Measurements from ENCODE around the gene RBMS1. TPM values are rescaled to one million over a fixed set of nuclear protein-coding genes. Genes with fewer than 3 reads are reported as not detected.
A peak's percentile ranks its signal among the peaks of the same experiment; 100 is the strongest.

Gene RBMS1
- polyA plus RNA-seq, 1 donor (not counting 4 experiments of a cell fraction or from before 2014, with no cell fraction given): 89.1 TPM

DNA sequence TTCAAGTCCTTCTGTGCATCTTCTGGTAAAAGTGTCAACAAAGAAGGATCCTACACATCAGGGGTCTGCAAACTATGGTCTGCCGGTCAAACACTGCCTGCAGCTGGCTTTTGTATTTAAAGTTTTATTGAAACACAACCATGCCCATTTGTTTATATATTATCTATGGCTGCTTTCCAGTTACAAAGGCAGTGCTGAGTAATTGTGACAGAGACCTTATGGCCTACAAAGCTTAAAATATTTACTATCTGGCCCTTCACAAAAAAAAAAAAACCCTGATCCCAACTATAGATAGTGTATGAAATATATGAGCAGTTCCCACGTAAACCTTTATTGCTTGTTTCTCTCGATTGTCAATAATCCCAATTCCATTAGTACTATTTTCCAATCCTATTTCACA, 101.4 kb downstream of the RBMS1 start:
- H3K9me1 ChIP-seq (ENCODE audit: control insufficient read depth, extremely low read depth, insufficient read depth, low read length): peaks cover 2% of the 10 kb centered on the region
- no peak overlapping the region for H2AFZ ChIP-seq (ENCODE audit: control insufficient read depth, low read length)
- H3K79me2 ChIP-seq (ENCODE audit: control insufficient read depth, insufficient read depth, low read length): peaks cover 86% of the 10 kb centered on the region
- no peak overlapping the region for H3K27ac ChIP-seq (ENCODE audit: control insufficient read depth, insufficient read depth, low read length)
- FAIRE-seq (no peak), DNase-seq (ENCODE audit: low read depth, low spot score) (no peak)
- peaks cover 73% of the 10 kb centered on the region for H3K4me1 ChIP-seq (ENCODE audit: control insufficient read depth, extremely low read depth, insufficient read depth, low read length)
- dilution Hi-C loops (cut with MboI; ENCODE audit: extremely low pct_ligation_motif_present, low sequenced_read_pairs): no loop called here
- TF ChIP-seq, protein P1, sequence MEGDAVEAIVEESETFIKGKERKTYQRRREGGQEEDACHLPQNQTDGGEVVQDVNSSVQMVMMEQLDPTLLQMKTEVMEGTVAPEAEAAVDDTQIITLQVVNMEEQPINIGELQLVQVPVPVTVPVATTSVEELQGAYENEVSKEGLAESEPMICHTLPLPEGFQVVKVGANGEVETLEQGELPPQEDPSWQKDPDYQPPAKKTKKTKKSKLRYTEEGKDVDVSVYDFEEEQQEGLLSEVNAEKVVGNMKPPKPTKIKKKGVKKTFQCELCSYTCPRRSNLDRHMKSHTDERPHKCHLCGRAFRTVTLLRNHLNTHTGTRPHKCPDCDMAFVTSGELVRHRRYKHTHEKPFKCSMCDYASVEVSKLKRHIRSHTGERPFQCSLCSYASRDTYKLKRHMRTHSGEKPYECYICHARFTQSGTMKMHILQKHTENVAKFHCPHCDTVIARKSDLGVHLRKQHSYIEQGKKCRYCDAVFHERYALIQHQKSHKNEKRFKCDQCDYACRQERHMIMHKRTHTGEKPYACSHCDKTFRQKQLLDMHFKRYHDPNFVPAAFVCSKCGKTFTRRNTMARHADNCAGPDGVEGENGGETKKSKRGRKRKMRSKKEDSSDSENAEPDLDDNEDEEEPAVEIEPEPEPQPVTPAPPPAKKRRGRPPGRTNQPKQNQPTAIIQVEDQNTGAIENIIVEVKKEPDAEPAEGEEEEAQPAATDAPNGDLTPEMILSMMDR (optimal IDR thresholded peaks at IDR 0.05 in 1 of 3, IDR thresholded peaks at IDR 0.05 in 1 of 3, conservative IDR thresholded peaks at IDR 0.05 in 1 of 3; ENCODE audit: extremely low read depth in 1 of 3, insufficient read depth in 2 of 3, low read length in 3 of 3): no peak
- no peak for TF ChIP-seq EZH2 (IDR thresholded peaks at IDR 0.05; ENCODE audit: low read length)
- no peak overlapping the region for H3K4me2 ChIP-seq (ENCODE audit: control insufficient read depth, extremely low read depth, insufficient read depth, low read depth, low read length)
- H3K27me3 ChIP-seq (ENCODE audit: control insufficient read depth, extremely low read depth, insufficient read depth, low read length): no peaks in the 10 kb centered on the region
- H3K9ac ChIP-seq (ENCODE audit: control insufficient read depth, extremely low read depth, insufficient read depth, low read length): no peak overlapping the region
- H3K36me3 ChIP-seq (ENCODE audit: control insufficient read depth in 2 of 2, extremely low read depth in 1 of 2, insufficient read depth in 2 of 2, low read length in 2 of 2): peaks cover 0 to 4% of the 10 kb centered on the region in 2 experiments
- H4K20me1 ChIP-seq (ENCODE audit: control insufficient read depth, extremely low read depth, insufficient read depth, low read length): no peaks in the 10 kb centered on the region
- no peaks in the 10 kb centered on the region for H3K9me3 ChIP-seq (ENCODE audit: control insufficient read depth, low read depth, low read length)
- H3K4me3 ChIP-seq (ENCODE audit: control insufficient read depth in 2 of 3, extremely low read depth in 1 of 3, insufficient read depth in 2 of 3, low read depth in 1 of 3, low read length in 3 of 3): no peak overlapping the region

DNA sequence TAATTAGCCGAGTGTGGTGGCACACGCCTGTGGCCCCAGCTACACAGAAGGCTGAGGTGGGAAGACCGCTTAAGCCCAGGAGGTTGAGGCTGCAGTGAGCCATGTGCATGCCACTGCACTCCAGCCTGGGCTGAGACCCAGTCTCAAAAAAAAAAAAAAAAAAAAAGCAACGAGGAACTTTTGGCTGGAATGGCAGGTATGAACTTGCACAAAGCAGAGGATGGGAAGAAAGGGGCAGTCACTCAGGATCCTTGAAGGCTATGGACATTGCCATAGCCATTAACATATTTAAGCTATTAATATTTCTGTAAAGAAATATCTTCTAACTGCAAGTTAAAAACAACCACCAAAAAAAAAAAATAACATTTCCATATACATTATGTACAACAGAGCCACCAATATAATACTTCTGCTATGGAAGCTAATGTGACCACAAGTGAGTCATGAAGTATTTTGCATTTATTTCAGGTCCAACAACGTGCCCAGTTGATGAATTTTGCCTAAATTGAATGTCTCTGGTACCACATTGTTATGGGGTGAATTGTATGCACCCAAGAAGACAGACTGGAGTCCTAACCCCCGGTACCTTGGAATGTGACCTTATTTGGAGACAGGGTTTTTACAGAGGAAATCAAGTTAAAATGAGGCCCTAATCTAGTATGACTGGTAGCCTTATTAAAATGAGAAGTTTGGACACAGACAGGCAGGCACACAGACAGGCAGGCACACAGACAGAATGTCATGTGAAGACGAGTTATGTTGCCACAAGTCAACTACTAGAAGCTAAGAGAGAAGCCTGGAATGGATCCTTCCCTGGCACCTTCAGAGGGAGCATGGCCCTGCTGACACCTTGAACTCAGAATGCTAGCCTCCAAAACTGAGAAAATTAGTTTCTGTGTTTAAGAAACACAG, 102.8 kb downstream of the RBMS1 start:
- H3K27me3 ChIP-seq (ENCODE audit: control insufficient read depth, extremely low read depth, insufficient read depth, low read length): no peaks in the 10 kb centered on the region
- no peak overlapping the region for H3K4me3 ChIP-seq (ENCODE audit: control insufficient read depth in 2 of 3, extremely low read depth in 1 of 3, insufficient read depth in 2 of 3, low read depth in 1 of 3, low read length in 3 of 3)
- DNase-seq (ENCODE audit: low read depth, low spot score) (no peak), FAIRE-seq (peak; percentile 74)
- dilution Hi-C loops (cut with MboI; ENCODE audit: extremely low pct_ligation_motif_present, low sequenced_read_pairs): no loop called here
- H3K4me1 ChIP-seq (ENCODE audit: control insufficient read depth, extremely low read depth, insufficient read depth, low read length): peaks cover 70% of the 10 kb centered on the region
- H3K79me2 ChIP-seq (ENCODE audit: control insufficient read depth, insufficient read depth, low read length): peaks cover 90% of the 10 kb centered on the region
- H3K9ac ChIP-seq (ENCODE audit: control insufficient read depth, extremely low read depth, insufficient read depth, low read length): peak overlapping the region; percentile 30
- H3K36me3 ChIP-seq (ENCODE audit: control insufficient read depth in 2 of 2, extremely low read depth in 1 of 2, insufficient read depth in 2 of 2, low read length in 2 of 2): peaks cover 0 to 3% of the 10 kb centered on the region in 2 experiments
- H2AFZ ChIP-seq (ENCODE audit: control insufficient read depth, low read length): no peak overlapping the region
- no peaks in the 10 kb centered on the region for H3K9me3 ChIP-seq (ENCODE audit: control insufficient read depth, low read depth, low read length)
- peaks cover 2% of the 10 kb centered on the region for H3K9me1 ChIP-seq (ENCODE audit: control insufficient read depth, extremely low read depth, insufficient read depth, low read length)
- H4K20me1 ChIP-seq (ENCODE audit: control insufficient read depth, extremely low read depth, insufficient read depth, low read length): no peaks in the 10 kb centered on the region
- TF ChIP-seq, protein P1 (optimal IDR thresholded peaks at IDR 0.05 in 1 of 3, IDR thresholded peaks at IDR 0.05 in 1 of 3, conservative IDR thresholded peaks at IDR 0.05 in 1 of 3; ENCODE audit: extremely low read depth in 1 of 3, insufficient read depth in 2 of 3, low read length in 3 of 3): no peak
- TF ChIP-seq EZH2 (IDR thresholded peaks at IDR 0.05; ENCODE audit: low read length): no peak
- H3K27ac ChIP-seq (ENCODE audit: control insufficient read depth, insufficient read depth, low read length): peak overlapping the region; percentile 63
- peak overlapping the region; percentile 46 for H3K4me2 ChIP-seq (ENCODE audit: control insufficient read depth, extremely low read depth, insufficient read depth, low read depth, low read length)

Data from keratinocyte (primary cell).